DMS153 treated with DMSO at 0.1 percent for 48 hours (cell line): Measurements from ENCODE around the gene SLC7A9.
"Not testable (repeated sequence)": the region's sequence is repeated elsewhere in the genome, so short reads cannot be mapped to it uniquely, and the experiment has no call there.

Experiments used
- DNase-seq: peaks from one replicate; lab custom pipeline; 2025; ENCODE audit not compliant: unreplicated experiment; lab: John Stamatoyannopoulos, UW

The SLC7A9 gene

DNA sequence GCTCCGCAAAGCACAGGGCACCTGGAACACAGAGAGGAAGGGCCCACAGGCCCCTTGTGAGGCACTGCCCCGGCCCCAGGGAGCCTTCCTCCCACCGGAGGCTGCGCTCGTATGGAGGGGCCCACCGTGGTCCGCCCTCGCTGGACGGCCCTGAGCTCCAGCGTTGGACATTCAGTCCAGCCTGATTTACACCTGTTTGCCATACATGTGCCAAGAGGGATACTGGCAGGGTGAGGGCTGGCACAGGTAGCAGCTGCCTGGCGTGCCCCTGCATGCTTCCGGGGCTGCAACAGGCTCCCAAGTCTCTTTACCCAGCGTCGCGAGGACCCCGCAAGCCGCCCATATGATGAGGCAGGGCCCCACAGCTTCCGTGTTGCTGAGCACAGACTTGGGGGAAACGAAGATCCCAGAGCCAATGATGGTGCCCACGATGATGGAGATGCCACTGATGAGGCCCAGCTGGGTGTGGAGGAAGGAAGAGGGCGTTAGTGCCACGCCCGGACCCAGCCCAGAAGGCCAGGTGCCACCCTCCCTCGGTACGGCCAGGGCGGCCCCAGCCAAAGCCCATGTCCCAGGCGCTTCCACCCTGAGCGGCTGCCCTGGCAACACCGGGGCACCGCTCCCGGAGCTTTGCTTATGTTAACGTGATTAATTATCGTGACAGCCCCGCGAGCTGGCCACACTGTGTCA is 5.1 kb downstream of the SLC7A9 start:
- DNase-seq = no peak

DNA sequence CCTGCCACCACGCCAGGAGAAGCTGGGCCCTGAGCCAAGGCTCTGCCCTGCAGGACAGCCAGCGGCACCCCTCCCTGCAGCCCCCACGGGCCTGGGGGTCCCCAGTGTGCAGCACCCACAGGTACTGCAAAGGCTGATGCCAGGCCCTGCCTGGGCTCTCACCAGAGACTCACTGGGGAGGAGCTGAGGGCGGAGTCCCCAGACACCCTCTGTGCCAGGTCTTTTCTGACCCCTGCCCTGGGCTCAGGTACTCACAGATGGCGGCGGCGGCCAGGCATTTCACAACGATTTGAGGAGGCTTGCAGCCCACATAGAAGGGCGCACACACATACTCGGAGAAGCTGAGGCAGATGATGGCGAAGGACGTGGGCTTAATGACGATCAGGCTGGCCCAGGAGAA is 5.7 kb downstream of the SLC7A9 start:
- DNase-seq = no peak

DNA sequence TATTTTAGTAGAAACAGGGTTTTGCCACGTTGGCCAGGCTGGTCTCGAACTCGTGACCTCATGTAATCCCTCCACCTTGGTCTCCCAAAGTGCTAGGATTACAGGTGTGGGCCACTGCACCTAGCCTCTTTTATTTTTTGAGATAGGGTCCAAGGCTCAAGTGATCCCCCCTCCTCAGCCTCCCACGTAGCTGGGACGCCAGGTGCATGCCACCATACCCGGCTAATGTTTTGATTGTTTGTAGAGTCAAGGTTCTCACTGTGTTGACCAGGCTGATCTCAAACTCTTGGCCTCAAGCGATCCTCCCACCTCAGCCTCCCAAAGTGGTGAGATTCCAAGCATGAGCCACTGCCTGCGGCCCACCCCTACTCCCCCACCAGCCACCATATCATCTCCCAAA is 6.3 kb downstream of the SLC7A9 start:
- DNase-seq = no peak

DNA sequence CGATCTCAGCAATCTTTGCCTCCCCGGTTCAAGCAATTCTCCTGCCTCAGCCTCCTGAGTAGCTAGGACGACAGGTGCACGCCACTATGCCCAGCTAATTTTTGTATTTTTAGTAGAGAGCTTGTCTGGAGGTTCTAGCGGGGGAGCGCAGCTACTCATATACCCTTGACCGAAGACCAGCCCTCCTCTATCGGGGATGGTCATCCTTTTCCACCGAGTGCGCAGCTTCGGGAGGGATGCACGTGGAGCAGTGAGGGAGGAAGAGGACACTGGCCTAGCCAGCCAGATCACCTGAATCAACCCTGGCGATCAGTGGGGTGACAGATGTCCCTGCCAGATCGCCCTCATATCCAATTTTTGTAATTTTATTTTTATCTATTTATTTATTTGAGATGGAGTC is 6.8 kb downstream of the SLC7A9 start:
- no peak for DNase-seq

GRCh38 chr19:32862173-32862572 is 7.4 kb downstream of the SLC7A9 start:
- no peak for DNase-seq

DNA sequence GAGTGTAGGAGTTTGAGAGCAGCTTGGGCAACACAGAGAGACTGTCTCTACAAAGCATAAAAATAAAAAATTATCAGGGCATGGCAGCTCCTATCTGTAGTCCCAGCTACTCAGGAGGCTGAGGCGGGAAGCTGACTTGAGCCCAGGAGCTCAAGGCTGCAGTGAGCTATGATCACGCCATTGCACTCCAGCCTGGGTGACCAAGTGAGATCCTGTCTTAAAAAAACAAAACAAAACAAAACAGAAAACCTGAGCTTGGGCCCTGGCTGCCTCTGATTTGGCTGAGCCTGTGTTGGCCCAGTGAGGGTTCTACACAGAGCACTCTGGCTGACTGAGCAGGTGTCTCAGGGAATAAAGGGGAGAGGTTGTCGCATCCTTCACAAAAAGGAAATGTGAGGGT is 8.0 kb downstream of the SLC7A9 start:
- no peak for DNase-seq

GRCh38 chr19:32859591-32859990 is 10.0 kb downstream of the SLC7A9 start:
- no peak for DNase-seq

GRCh38 chr19:32858559-32858958 is 11.0 kb downstream of the SLC7A9 start:
- no peak for DNase-seq

- DNase-seq = no peak
Observed at GRCh38 chr19:32858155-32858554, 11.4 kb downstream of the SLC7A9 start.

DNA sequence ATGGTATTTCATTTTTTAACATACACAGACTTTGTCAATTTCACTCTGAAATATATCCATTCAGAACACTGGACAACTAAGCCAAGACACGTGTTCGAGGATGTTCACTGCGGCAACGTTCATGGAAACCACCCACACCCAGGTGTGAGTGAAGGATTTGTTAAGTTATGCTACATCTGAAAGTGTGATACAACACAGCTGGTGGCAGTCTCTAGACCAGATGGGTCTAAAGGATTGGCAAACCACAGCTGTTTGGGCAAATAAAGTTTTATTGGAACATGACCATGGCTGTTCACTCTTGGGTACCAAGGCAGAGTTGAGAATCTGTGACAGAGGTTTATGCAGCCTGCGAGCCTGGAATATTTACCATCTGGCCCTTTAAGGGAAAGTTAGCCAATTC is 12.0 kb downstream of the SLC7A9 start:
- no peak for DNase-seq

DNA sequence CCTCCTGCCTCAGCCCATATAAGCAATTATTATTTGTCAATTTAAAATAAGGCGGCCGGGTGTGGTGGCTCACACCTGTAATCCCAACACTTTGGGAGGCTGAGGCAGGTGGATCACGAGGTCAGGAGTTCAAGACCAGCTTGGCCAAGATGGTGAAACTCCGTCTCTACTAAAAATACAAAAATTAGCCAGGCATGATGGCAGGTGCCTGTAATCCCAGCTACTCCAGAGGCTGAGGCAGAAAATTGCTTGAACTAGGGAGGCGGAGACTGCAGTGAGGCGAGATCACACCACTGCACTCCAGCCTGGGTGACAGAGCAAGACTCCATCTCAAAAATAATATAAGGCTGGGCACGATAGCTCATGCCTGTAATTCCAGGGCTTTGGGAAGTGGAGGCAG is 12.7 kb downstream of the SLC7A9 start:
- not testable (repeated sequence) for DNase-seq

GRCh38 chr19:32852216-32852615 is 17.4 kb downstream of the SLC7A9 start:
- DNase-seq = no peak

DNA sequence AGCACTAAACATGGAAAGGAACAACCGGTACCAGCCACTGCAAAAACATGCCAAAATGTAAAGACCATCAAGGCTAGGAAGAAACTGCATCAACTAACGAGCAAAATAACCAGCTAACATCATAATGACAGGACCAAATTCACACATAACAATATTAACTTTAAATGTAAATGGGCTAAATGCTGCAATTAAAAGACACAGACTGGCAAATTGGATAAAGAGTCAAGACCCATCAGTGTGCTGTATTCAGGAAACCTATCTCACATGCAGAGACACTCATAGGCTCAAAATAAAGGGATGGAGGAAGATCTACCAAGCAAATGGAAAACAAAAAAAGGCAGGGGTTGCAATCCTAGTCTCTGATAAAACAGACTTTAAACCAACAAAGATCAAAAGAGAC is 21.5 kb downstream of the SLC7A9 start:
- DNase-seq = not testable (repeated sequence)

- DNase-seq = no peak
Observed at GRCh38 chr19:32843716-32844245, 25.8 kb downstream of the SLC7A9 start.

GRCh38 chr19:32842061-32842460 is 27.5 kb downstream of the SLC7A9 start:
- DNase-seq = no peak

GRCh38 chr19:32837531-32837930 is 32.0 kb downstream of the SLC7A9 start:
- no peak for DNase-seq

- not testable (repeated sequence) for DNase-seq
Observed at GRCh38 chr19:32833388-32833787, 36.2 kb downstream of the SLC7A9 start.

DNA sequence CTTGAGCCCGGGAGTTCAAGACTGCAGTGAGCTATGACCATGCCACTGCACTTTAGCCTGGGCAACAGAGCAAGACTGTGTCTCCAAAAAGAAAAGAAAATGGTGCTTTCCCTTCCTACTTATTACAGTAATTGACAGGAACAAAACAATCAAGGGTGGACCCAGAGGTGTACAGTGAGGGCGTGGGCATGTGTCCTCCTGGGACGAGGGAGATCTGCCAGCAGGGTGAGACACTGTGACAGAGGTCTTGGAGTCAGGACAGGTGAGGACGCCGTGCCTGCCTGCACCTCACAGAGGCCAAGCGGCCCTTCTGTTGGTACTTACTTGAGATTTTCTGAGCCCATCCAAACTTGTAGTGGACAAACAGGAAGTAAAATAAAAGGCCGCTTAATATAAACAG is 36.7 kb downstream of the SLC7A9 start:
- DNase-seq = not testable (repeated sequence)

GRCh38 chr19:32832094-32832493 is 37.5 kb downstream of the SLC7A9 start:
- DNase-seq = not testable (repeated sequence)

DNA sequence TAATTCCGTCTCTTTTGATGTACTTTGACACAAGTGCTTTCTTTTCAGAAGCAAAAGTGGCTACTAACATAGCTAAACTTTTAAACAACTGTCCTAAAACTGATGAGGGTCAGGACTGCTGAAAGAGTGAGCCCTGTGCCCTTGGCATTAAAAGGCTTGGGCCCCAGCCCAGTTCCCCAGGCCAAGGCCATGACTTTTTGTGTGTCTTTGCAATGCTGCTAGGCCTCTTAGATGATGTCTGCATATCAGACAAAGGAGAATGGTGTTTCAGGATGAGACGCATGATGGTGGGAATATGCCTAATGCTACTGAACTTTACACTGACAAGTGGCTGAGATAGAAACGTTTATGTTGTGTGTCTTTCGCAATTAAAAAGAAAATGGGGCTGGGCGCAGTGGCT is 38.0 kb downstream of the SLC7A9 start:
- DNase-seq = no peak

GRCh38 chr19:32830231-32831014 is 39.1 kb downstream of the SLC7A9 start:
- no peak for DNase-seq

- DNase-seq = no peak
Observed at GRCh38 chr19:32829345-32829896, 40.1 kb downstream of the SLC7A9 start.
